Lung (tissue), 12 donors: ENCODE measurements around the gene LGI4. TPM values are rescaled to one million over a fixed set of nuclear protein-coding genes. Genes with fewer than 3 reads are reported as not detected.
A peak's percentile ranks its signal among the peaks of the same experiment; 100 is the strongest.
"Not testable (repeated sequence)": the region's sequence is repeated elsewhere in the genome, so short reads cannot be mapped to it uniquely, and the experiment has no call there.

ENCODE experiments used
- ATAC-seq: fragments of 200-7000 bp; cut with Tn5 transposase; one replicate; pipeline ENCODE4 v1.9.1; 2020; ENCODE audit warnings: moderate number of reproducible peaks; ENCODE audit not compliant: insufficient read depth, low FRiP score
- DNase-seq, 3 donors: peaks; one replicate each; pipeline ENCODE4 v3.0.0-alpha.2; 2013 to 2017
- H3K27ac ChIP-seq, 2 donors: one replicate each; pipeline ENCODE4 v1.5.1; 2013; ENCODE audit warnings: mild to moderate bottlenecking in 2 of 2, moderate library complexity in 2 of 2, control low read depth in 1 of 2, inconsistent platforms in 1 of 2, low read depth in 1 of 2, low read length in 1 of 2
- H3K27me3 ChIP-seq, 3 donors: one replicate each; pipeline ENCODE4 v1.5.1; 2013; ENCODE audit warnings: low read length in 2 of 3; ENCODE audit not compliant: control insufficient read depth in 3 of 3, insufficient read depth in 3 of 3
- H3K36me3 ChIP-seq, 4 donors: one replicate each; pipeline ENCODE4 v1.5.1; 2013; ENCODE audit warnings: low read length in 4 of 4, mild to moderate bottlenecking in 1 of 4, moderate library complexity in 1 of 4; ENCODE audit not compliant: control insufficient read depth in 4 of 4, insufficient read depth in 4 of 4
- H3K4me1 ChIP-seq, 5 donors: one replicate each; pipeline ENCODE4 v1.5.1; 2013; ENCODE audit warnings: low read length in 5 of 5, mild to moderate bottlenecking in 2 of 5, moderate library complexity in 1 of 5; ENCODE audit not compliant: control insufficient read depth in 5 of 5, insufficient read depth in 5 of 5
- H3K4me3 ChIP-seq: one replicate; pipeline ENCODE4 v1.5.1; 2013; ENCODE audit warnings: mild to moderate bottlenecking, control low read depth, moderate library complexity
- H3K9ac ChIP-seq, 2 donors: one replicate each; pipeline ENCODE4 v1.5.1; 2013; ENCODE audit warnings: low read length in 2 of 2, control low read depth in 1 of 2; ENCODE audit not compliant: insufficient read depth in 1 of 2
- H3K9me3 ChIP-seq, 4 donors: one replicate each; pipeline ENCODE4 v1.5.1; 2013; ENCODE audit warnings: low read length in 3 of 4, mild to moderate bottlenecking in 1 of 4, moderate library complexity in 1 of 4; ENCODE audit not compliant: control insufficient read depth in 4 of 4, insufficient read depth in 3 of 4
- CTCF ChIP-seq: IDR thresholded peaks from 2 replicates; pipeline ENCODE4 v1.5.1; 2012; ENCODE audit warnings: mild to moderate bottlenecking; ENCODE audit errors: control extremely low read depth, extremely low read depth
- WGBS, 2 donors: extraction: QIAGEN DNeasy Blood & Tissue Kit; methylation state at CpG; one replicate each; pipeline ENCODE4 v1.1.7; 2013; 5-methylcytosine and 5-hydroxymethylcytosine counted together
- polyA plus RNA-seq, 2 donors: library from polyadenylated mRNA; stranded (reverse); fragments of 200-250 nt; gene quantifications; one replicate each; pipeline ENCODE4 v1.2.1, GENCODE V29; 2013
- total RNA-seq, 2 donors: library from RNA; depleted of rRNA in 1 of 2; stranded (reverse); fragments of >200 nt in 1 of 2; gene quantifications; one replicate each; pipeline ENCODE4 v1.2.1, GENCODE V29; 2014 to 2021
- donor health status: control.
- donor health status: control.
- donor health status: Bipolar disorder and iron deficiency.
- donor health status: healthy.
- donor health status: DM: yes; HTN: yes; CAD: no.

LGI4 gene
- total and polyA plus RNA-seq, 4 donors = 1.6 to 11.2 (median 4.1) TPM

GRCh38 chr19:35154525-35155406 is 19.9 kb upstream of the LGI4 start, which contains the start of gene FXYD5:
Gene FXYD5 (plus strand): TSS chr19:35154735. CDS start chr19:35155551, 816 bp downstream.
- H3K27me3 ChIP-seq = peaks cover 0 to 45% (median 26%) of the 10 kb centered on the region in 3 donors
- H3K9ac ChIP-seq = no peak within 1 kb of the TSS
- DNase-seq = peak; percentile 57 to 75 (median 63)
- ATAC-seq = peak; percentile 82
- WGBS, 2 donors = 1% methylated on average over 45 to 49 of the region's 49 CpGs
- H3K9me3 ChIP-seq = no peaks in the 10 kb centered on the region
- peak within 1 kb of the TSS; percentile 51 to 97 for H3K27ac ChIP-seq
- H3K4me3 ChIP-seq = peak within 1 kb of the TSS; percentile 88
- TF ChIP-seq CTCF = no peak
- H3K36me3 ChIP-seq = peaks cover 0 to 17% (median 3%) of the 10 kb centered on the region in 4 donors
- peaks cover 0 to 15% (median 10%) of the 10 kb centered on the region in 5 donors for H3K4me1 ChIP-seq

GRCh38 chr19:35153701-35154524 is 19.1 kb upstream of the LGI4 start:
- peaks cover 0 to 45% (median 26%) of the 10 kb centered on the region in 3 donors for H3K27me3 ChIP-seq
- peak overlapping the region in 1 of 2 donors; percentile 51 for H3K27ac ChIP-seq
- no peak overlapping the region for H3K9ac ChIP-seq
- DNase-seq (peak in 1 of 3 donors; percentile 40), ATAC-seq (peak; percentile 51)
- peak overlapping the region; percentile 88 for H3K4me3 ChIP-seq
- TF ChIP-seq CTCF = no peak
- 1% methylated on average over 36 of the region's 36 CpGs for WGBS, 2 donors
- peaks cover 0 to 14% (median 3%) of the 10 kb centered on the region in 4 donors for H3K36me3 ChIP-seq
- peaks cover 0 to 15% (median 10%) of the 10 kb centered on the region in 5 donors for H3K4me1 ChIP-seq
- no peaks in the 10 kb centered on the region for H3K9me3 ChIP-seq

- Histone ChIP-seq H3K36me3 (peaks cover 0 to 11% (median 2%) of the 10 kb centered on the region in 4 donors), H3K27me3 (peaks cover 0 to 45% (median 26%) of the 10 kb centered on the region in 3 donors), H3K4me1 (peaks cover 0 to 15% (median 10%) of the 10 kb centered on the region in 5 donors)
- H3K9ac ChIP-seq, H3K4me3 ChIP-seq, H3K27ac ChIP-seq, DNase-seq, ATAC-seq, H3K9me3 ChIP-seq: not testable (repeated sequence)
- 63 to 78% methylated on average over 10 of the region's 10 CpGs for WGBS, 2 donors
Measured at GRCh38 chr19:35153129-35153522, 18.3 kb upstream of the LGI4 start.
